Measurements from ENCODE around the gene SULT1C4. TPM values are rescaled to one million over a fixed set of nuclear protein-coding genes. Genes with fewer than 3 reads are reported as not detected.

Gene SULT1C4
- total RNA-seq, 1 experiment from 2014 or later, result 0.96 TPM

DNA sequence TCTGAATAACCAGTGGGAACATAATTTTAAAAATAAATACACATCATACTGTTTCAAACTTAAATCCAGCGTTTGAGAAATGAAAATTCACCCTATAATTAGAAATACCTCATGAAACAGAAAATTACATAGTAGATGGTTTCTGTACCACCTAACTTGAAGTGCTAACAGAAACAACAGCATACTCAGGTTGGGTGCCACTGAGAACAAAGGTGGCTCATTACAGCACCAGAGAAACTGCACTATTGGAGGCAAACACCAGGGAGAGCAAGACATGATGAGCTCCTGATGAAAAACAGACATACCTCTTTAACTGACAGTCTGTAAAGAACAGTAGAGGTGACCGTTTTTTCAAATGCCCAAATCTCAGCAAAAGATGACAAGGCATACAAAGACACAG lies 12.6 kb downstream of the SULT1C4 start:
- Histone ChIP-seq H3K27ac (ENCODE audit: insufficient read length, low read depth, low read length) (no peak overlapping the region), H3K14ac (ENCODE audit: insufficient read depth, low read length) (no peak overlapping the region), H4K8ac (replicated peaks; ENCODE audit: insufficient read length, low read depth, low read length) (no peak overlapping the region), H2BK15ac (ENCODE audit: low read depth, low read length) (no peak overlapping the region), H3K18ac (ENCODE audit: insufficient read length, low read depth, low read length) (no peak overlapping the region), H2BK120ac (ENCODE audit: low read depth, low read length, poor library complexity, severe bottlenecking) (no peak overlapping the region), H3K9me3 (ENCODE audit: control insufficient read depth, low read depth, low read length) (no peaks in the 10 kb centered on the region), H2BK20ac (ENCODE audit: low read depth, low read length, poor library complexity, severe bottlenecking) (no peak overlapping the region), H3K79me1 (ENCODE audit: insufficient read depth, low read depth, low read length, poor library complexity, severe bottlenecking) (no peaks in the 10 kb centered on the region), H4K20me1 (ENCODE audit: control insufficient read depth, insufficient read depth, insufficient read length) (no peaks in the 10 kb centered on the region), H4K5ac (ENCODE audit: insufficient read length, low read depth, low read length) (no peak overlapping the region), H3K79me2 (ENCODE audit: insufficient read depth, low read length) (no peaks in the 10 kb centered on the region), H2BK12ac (ENCODE audit: insufficient read length, low read depth, low read length) (no peak overlapping the region), H3K4me1 (ENCODE audit: insufficient read depth, low read length) (no peaks in the 10 kb centered on the region; the same call in 1 of the 2 replicates), H3K27me3 (ENCODE audit: insufficient read depth, low read length) (no peaks in the 10 kb centered on the region), H4K91ac (ENCODE audit: insufficient read length, low read depth, low read length) (no peak overlapping the region), H3K4ac (ENCODE audit: low read depth, low read length) (no peak overlapping the region), H2AK5ac (ENCODE audit: insufficient read length, low read length) (no peak overlapping the region), H3K9ac (ENCODE audit: extremely low read depth, insufficient read length, low read length) (no peak overlapping the region), H3K23ac (ENCODE audit: insufficient read length, low read depth, low read length) (no peak overlapping the region), H3K4me2 (ENCODE audit: insufficient read depth, insufficient read length, low read length) (no peak overlapping the region), H2BK5ac (ENCODE audit: insufficient read length, low read length) (no peak overlapping the region), H3K23me2 (ENCODE audit: insufficient read length, low read depth, low read length, poor library complexity, severe bottlenecking) (no peaks in the 10 kb centered on the region), H3K56ac (ENCODE audit: insufficient read length, low read depth, low read length) (no peak overlapping the region), H3T11ph (ENCODE audit: low read length) (no peak overlapping the region), H2AFZ (ENCODE audit: low read length) (no peak overlapping the region)
- Mint-ChIP-seq H3K4me1 (peaks cover 13 to 16% of the 10 kb centered on the region in 2 experiments), H3K36me3 (ENCODE audit: insufficient read depth in 1 of 3, low read depth in 3 of 3) (peaks cover 2 to 9% (median 8%) of the 10 kb centered on the region in 3 experiments; a peak in 5 of 7 replicates), H3K4me3 (no peak overlapping the region), H3K27ac (no peak overlapping the region; a peak in 1 of 7 replicates), H3K27me3 (ENCODE audit: low read depth) (no peaks in the 10 kb centered on the region), H3K9me3 (peaks cover 8 to 12% of the 10 kb centered on the region in 2 experiments)
- TF ChIP-seq, protein P1, sequence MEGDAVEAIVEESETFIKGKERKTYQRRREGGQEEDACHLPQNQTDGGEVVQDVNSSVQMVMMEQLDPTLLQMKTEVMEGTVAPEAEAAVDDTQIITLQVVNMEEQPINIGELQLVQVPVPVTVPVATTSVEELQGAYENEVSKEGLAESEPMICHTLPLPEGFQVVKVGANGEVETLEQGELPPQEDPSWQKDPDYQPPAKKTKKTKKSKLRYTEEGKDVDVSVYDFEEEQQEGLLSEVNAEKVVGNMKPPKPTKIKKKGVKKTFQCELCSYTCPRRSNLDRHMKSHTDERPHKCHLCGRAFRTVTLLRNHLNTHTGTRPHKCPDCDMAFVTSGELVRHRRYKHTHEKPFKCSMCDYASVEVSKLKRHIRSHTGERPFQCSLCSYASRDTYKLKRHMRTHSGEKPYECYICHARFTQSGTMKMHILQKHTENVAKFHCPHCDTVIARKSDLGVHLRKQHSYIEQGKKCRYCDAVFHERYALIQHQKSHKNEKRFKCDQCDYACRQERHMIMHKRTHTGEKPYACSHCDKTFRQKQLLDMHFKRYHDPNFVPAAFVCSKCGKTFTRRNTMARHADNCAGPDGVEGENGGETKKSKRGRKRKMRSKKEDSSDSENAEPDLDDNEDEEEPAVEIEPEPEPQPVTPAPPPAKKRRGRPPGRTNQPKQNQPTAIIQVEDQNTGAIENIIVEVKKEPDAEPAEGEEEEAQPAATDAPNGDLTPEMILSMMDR (conservative IDR thresholded peaks at IDR 0.05), result 0 out of 3 replicates have a peak, but pooled peaks have one; percentile 10
- no peak for DNase-seq
- no CpG with 5 or more reads among the region's 2 CpGs for WGBS (ENCODE audit: extremely low coverage, insufficient read length, low lambda C conversion rate)

Data from H9 (cell line).